ENCODE measurements around the gene KDM8. TPM values are rescaled to one million over a fixed set of nuclear protein-coding genes. Genes with fewer than 3 reads are reported as not detected.

KDM8 gene
- total RNA-seq, 4 donors from 2014 or later: 0.56 to 4.4 (median 2.5) TPM

DNA sequence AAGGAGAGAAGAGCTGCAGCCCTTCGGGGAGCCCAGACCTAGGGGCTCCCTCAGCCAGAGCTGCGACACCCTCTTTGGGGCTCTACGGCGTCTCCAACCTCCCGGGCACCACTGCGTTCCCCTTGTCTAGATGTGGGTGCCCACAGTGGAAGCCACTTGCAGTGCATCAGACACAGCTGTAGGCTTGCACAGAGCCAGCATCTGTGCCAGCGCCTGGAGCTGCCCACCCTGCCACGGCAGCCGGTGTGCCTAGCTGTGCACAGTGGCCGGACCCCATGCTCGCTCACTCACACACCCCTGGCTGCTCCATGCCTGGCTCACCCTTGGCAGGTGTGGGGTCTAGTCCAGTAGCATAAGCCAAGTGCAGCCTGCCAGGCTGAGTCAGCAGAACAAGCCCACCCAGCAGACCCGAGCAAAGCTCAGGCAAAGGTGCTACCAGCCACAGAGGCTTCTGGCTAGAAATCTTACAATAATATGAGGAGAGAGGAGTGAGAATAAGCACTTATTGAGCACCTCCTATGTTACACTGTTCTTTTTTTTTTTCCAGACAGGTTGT, 12.9 kb upstream of the KDM8 start:
- Histone ChIP-seq H3K9me3 (no peaks in the 10 kb centered on the region), H3K27me3 (peaks cover 0 to 20% (median 0%) of the 10 kb centered on the region in 4 donors), H3K4me3 (no peak overlapping the region), H3K36me3 (no peaks in the 10 kb centered on the region), H3K4me1 (no peaks in the 10 kb centered on the region), H3K27ac (no peak overlapping the region)
- 85 to 88% methylated on average over 4 of the region's 12 CpGs for WGBS, 2 donors
- no peak for DNase-seq
- TF ChIP-seq, protein P1, sequence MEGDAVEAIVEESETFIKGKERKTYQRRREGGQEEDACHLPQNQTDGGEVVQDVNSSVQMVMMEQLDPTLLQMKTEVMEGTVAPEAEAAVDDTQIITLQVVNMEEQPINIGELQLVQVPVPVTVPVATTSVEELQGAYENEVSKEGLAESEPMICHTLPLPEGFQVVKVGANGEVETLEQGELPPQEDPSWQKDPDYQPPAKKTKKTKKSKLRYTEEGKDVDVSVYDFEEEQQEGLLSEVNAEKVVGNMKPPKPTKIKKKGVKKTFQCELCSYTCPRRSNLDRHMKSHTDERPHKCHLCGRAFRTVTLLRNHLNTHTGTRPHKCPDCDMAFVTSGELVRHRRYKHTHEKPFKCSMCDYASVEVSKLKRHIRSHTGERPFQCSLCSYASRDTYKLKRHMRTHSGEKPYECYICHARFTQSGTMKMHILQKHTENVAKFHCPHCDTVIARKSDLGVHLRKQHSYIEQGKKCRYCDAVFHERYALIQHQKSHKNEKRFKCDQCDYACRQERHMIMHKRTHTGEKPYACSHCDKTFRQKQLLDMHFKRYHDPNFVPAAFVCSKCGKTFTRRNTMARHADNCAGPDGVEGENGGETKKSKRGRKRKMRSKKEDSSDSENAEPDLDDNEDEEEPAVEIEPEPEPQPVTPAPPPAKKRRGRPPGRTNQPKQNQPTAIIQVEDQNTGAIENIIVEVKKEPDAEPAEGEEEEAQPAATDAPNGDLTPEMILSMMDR (IDR thresholded peaks at IDR 0.05): no peak
- TF ChIP-seq POLR2A (IDR thresholded peaks at IDR 0.05): no peak
- intact Hi-C loops (cut with DNase I): no loop called here

DNA sequence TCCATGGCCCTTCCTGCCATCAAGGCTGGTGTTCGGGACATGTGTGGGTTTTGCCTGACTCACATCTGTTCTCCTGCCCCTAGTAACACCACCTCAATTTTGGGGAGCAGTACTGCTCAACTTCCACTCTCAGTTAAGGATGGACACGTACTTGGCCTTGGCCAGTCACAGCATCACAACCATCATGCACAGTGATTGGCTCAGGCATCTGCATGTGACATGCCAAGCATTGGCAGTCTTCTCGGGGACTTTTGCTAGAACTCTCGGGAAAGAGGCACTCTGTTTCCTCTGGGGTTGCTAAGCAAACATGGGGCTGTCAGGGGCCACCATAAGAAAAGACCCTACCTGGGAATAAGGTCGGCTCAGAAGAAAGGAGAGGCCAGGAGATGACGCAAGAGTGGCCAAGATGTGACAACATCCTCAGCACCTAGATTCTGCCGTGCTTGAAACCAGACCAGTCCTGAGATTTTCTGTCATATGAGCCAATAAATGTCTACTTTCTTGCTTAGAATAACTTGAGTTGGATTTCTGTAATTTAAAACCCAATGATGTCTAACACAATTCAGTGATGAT, 11.9 kb upstream of the KDM8 start:
- TF ChIP-seq POLR2A (IDR thresholded peaks at IDR 0.05): no peak
- TF ChIP-seq, protein P1 (IDR thresholded peaks at IDR 0.05): no peak
- 60% methylated on average over 7 of the region's 7 CpGs for WGBS, 2 donors

DNA sequence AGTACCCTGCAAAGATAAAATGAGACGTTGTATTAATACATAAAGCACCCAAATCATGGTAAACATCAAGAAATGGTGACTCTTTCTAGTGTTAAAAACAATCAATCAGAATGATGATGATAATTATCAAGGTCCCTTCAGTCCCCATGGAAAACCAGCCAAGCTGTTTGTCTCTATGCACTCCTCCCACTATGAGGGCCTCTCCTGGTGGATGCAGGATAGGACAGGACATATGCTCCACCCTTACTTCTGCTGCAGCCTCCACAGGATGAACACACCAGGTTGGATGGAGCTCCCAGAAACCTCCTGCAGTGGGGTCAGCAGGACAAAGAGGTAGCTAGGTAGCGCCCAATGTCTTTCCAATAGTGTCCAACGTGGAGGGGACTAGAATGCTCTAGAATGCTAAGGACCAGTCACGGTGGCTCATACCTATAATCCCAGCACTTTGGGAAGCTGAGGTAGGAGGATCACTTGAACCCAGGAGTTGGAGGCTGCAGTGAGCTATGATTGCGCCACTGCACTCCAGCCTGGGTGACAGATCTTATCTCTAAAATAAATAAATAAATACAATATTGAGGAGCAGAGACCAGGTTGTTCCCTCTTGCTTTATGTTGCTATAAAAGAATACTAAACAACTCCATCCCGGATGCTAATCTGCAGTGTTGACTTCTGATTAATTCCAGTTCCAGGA, 9.9 kb upstream of the KDM8 start:
- DNase-seq: no peak
- no peak for TF ChIP-seq POLR2A (IDR thresholded peaks at IDR 0.05)
- TF ChIP-seq, protein P1 (IDR thresholded peaks at IDR 0.05): peak in 1 of 6 experiments; percentile 5
- intact Hi-C loops (cut with DNase I): no loop called here
- 66 to 69% methylated on average over 3 to 6 of the region's 6 CpGs for WGBS, 2 donors
- peaks cover 0 to 31% (median 0%) of the 10 kb centered on the region in 4 donors for H3K27me3 ChIP-seq
- H3K36me3 ChIP-seq: no peaks in the 10 kb centered on the region
- H3K4me1 ChIP-seq: no peaks in the 10 kb centered on the region
- no peaks in the 10 kb centered on the region for H3K9me3 ChIP-seq
- no peak overlapping the region for H3K4me3 ChIP-seq
- H3K27ac ChIP-seq: no peak overlapping the region

More for the DNA sequence above, 11.9 kb upstream of the KDM8 start:
- Histone ChIP-seq H3K27ac (no peak overlapping the region), H3K4me1 (no peaks in the 10 kb centered on the region), H3K4me3 (no peak overlapping the region), H3K9me3 (no peaks in the 10 kb centered on the region), H3K27me3 (peaks cover 0 to 20% (median 0%) of the 10 kb centered on the region in 4 donors), H3K36me3 (no peaks in the 10 kb centered on the region)
- DNase-seq: no peak
- intact Hi-C loops (cut with DNase I): no loop called here

DNA sequence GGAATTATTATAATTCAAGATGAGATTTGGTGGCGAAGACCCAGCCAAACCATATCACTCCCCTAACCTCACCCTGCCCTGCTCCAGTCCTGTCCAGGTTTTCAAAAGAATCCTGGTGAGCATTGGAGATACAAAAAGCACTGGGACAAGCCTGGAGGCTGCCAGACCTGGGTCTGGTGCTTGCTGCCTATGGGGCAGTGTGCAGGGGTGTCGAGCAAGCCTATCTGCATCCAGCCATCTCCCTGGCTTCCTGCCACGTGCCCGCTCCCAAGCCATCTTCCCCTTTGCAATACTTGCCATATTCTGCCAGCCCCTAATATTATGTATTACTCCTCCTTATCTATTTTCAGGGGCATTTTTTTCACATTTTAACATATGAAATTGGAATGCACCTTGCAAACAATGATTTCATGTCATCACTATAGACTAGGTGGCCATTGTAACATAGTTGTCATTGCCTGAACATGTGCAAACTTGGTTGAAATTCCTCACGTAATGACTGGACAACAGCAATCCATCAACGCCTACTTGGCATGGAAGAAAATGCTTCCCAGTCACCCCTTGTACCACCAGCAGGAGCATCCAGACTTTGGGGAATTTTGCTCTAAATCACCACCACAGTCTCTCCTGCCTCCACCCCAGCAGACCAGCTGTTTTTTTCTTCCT, 8.1 kb upstream of the KDM8 start:
- intact Hi-C loops (cut with DNase I): no loop called here
- no peaks in the 10 kb centered on the region for H3K36me3 ChIP-seq
- WGBS, 2 donors: 48 to 80% methylated on average over 4 to 6 of the region's 6 CpGs
- H3K4me3 ChIP-seq: no peak overlapping the region
- no peak for DNase-seq
- no peak overlapping the region for H3K27ac ChIP-seq
- TF ChIP-seq, protein P1 (IDR thresholded peaks at IDR 0.05): no peak
- TF ChIP-seq POLR2A (IDR thresholded peaks at IDR 0.05): no peak
- no peaks in the 10 kb centered on the region for H3K9me3 ChIP-seq
- H3K4me1 ChIP-seq: peaks cover 0 to 2% (median 0%) of the 10 kb centered on the region in 3 donors
- H3K27me3 ChIP-seq: peaks cover 0 to 15% (median 0%) of the 10 kb centered on the region in 4 donors
